SK-N-SH (cell line): ENCODE results near the gene CRACR2B. TPM values are rescaled to one million over a fixed set of nuclear protein-coding genes. Genes with fewer than 3 reads are reported as not detected.
A peak's percentile ranks its signal among the peaks of the same experiment; 100 is the strongest.

ENCODE experiments used
- CTCF ChIA-PET: fragments of 300-600, 350-600 bp; formaldehyde crosslinking; extraction: SDS; loops from one replicate; lab custom pipeline; 2021; lab: Yijun Ruan, JAX
- POLR2A ChIA-PET: fragments of 350-600 bp; sonication (Branson Sonifier 250); formaldehyde crosslinking; extraction: SDS; loops from one replicate; lab custom pipeline; 2020; ENCODE audit warnings: antibody characterized with exemption, inconsistent platforms; lab: Yijun Ruan, JAX
- DNase-seq: peaks from one replicate; pipeline ENCODE4 v3.0.0; 2012
- H2AFZ ChIP-seq: fragments of 200-600 bp; sonication (generic); 2 replicates; pipeline ENCODE4 v1.8.1; 2016; ENCODE audit warnings: antibody characterized with exemption, mild to moderate bottlenecking, low read depth
- H3F3A ChIP-seq: fragments of 200-600 bp; sonication (generic); replicated peaks from 2 replicates; pipeline ENCODE3; 2016; ENCODE audit warnings: antibody characterized with exemption, mild to moderate bottlenecking; ENCODE audit not compliant: insufficient read depth
- H3K27ac ChIP-seq, 2 experiments: fragments of 200-500 bp in 1 of 2; fragments of 200-600 bp in 1 of 2; sonication (Bioruptor generic) in 1 of 2; sonication (generic), shearing (Covaris generic) in 1 of 2; 2 replicates each; pipeline versions ENCODE4 v1.5.1 to v1.6.1; 2014 to 2016; ENCODE audit warnings: low read depth in 2 of 2, inconsistent platforms in 1 of 2, low read length in 1 of 2, mild to moderate bottlenecking in 1 of 2, mixed read lengths in 1 of 2
- H3K27me3 ChIP-seq: fragments of 200-600 bp; sonication (generic), shearing (Covaris generic); 2 replicates; pipeline ENCODE4 v1.6.1; 2016; ENCODE audit warnings: mixed run types; ENCODE audit not compliant: insufficient read depth
- H3K36me3 ChIP-seq, 2 experiments: fragments of 200-500 bp in 1 of 2; fragments of 200-600 bp in 1 of 2; sonication (Bioruptor generic) in 1 of 2; sonication (generic) in 1 of 2; replicated peaks in 1 of 2; 2 replicates each; pipeline versions ENCODE3 to v1.5.1; 2014 to 2016; ENCODE audit warnings: low read length in 1 of 2, mild to moderate bottlenecking in 1 of 2; ENCODE audit not compliant: insufficient read depth in 2 of 2, control insufficient read depth in 1 of 2
- H3K4me1 ChIP-seq, 2 experiments: fragments of 200-500 bp in 1 of 2; fragments of 200-600 bp in 1 of 2; sonication (Bioruptor generic) in 1 of 2; sonication (generic), shearing (Covaris generic) in 1 of 2; 2 replicates each; pipeline versions ENCODE4 v1.5.1 to v1.6.1; 2014 to 2016; ENCODE audit warnings: low read depth in 1 of 2, low read length in 1 of 2, mixed run types in 1 of 2; ENCODE audit not compliant: insufficient read depth in 2 of 2, control insufficient read depth in 1 of 2
- H3K4me2 ChIP-seq: fragments of 200-600 bp; sonication (generic), shearing (Covaris generic); 2 replicates; pipeline ENCODE4 v1.6.1; 2017; ENCODE audit warnings: mixed run types
- H3K4me3 ChIP-seq, 2 experiments: fragments of 200-500 bp in 1 of 2; fragments of 200-600 bp in 1 of 2; sonication (Bioruptor generic) in 1 of 2; sonication (generic), shearing (Covaris generic) in 1 of 2; 2 replicates each; pipeline versions ENCODE4 v1.5.1 to v1.8.1; 2014 to 2016; ENCODE audit warnings: low read depth in 2 of 2, inconsistent platforms in 1 of 2, low read length in 1 of 2, mild to moderate bottlenecking in 1 of 2, mixed read lengths in 1 of 2, moderate library complexity in 1 of 2
- H3K79me2 ChIP-seq: fragments of 200-600 bp; sonication (generic); 2 replicates; pipeline ENCODE4 v1.8.1; 2017; ENCODE audit warnings: mild to moderate bottlenecking; ENCODE audit not compliant: insufficient read depth
- H3K9ac ChIP-seq: fragments of 200-600 bp; sonication (generic); 2 replicates; pipeline ENCODE4 v1.6.1; 2017; ENCODE audit warnings: mixed run types
- H3K9me2 ChIP-seq: fragments of 200-600 bp; sonication (generic); 2 replicates; pipeline ENCODE4 v1.6.1; 2017; ENCODE audit warnings: mixed run types
- H3K9me3 ChIP-seq: fragments of 200-600 bp; sonication (generic); 2 replicates; pipeline ENCODE4 v1.6.1; 2017; ENCODE audit warnings: mixed run types, mild to moderate bottlenecking, moderate library complexity
- H4K20me1 ChIP-seq: fragments of 200-600 bp; sonication (generic); 2 replicates; pipeline ENCODE4 v1.6.1; 2017; ENCODE audit warnings: mild to moderate bottlenecking, mixed run types; ENCODE audit not compliant: insufficient read depth
- FOSL2 ChIP-seq: IDR thresholded peaks from 2 replicates; pipeline ENCODE4 v1.4.0; 2012; ENCODE audit warnings: low read depth, mild to moderate bottlenecking, moderate library complexity, borderline replicate concordance
- FOXJ3 ChIP-seq: sonication (generic); formaldehyde crosslinking; IDR thresholded peaks from 2 replicates; pipeline ENCODE4 v1.5.1; 2020; ENCODE audit warnings: mild to moderate bottlenecking, missing genetic modification reagents
- MXI1 ChIP-seq: IDR thresholded peaks from 2 replicates; pipeline ENCODE4 v1.6.1; 2012; ENCODE audit warnings: mild to moderate bottlenecking, low read depth, low read length, improper control_type of control experiment
- NFIC ChIP-seq: IDR thresholded peaks from 2 replicates; pipeline ENCODE4 v1.4.0; 2012; ENCODE audit warnings: borderline replicate concordance
- PBX3 ChIP-seq: IDR thresholded peaks from 2 replicates; pipeline ENCODE4; 2012
- REST ChIP-seq: IDR thresholded peaks from 2 replicates; pipeline ENCODE4 v1.6.1; 2012; ENCODE audit warnings: mild to moderate bottlenecking, low read depth, low read length, moderate library complexity
- SIN3A ChIP-seq: IDR thresholded peaks from 2 replicates; pipeline ENCODE4 v1.6.1; 2012; ENCODE audit warnings: low read depth, mild to moderate bottlenecking, low read length, moderate library complexity, borderline replicate concordance
- TEAD4 ChIP-seq: IDR thresholded peaks from 2 replicates; pipeline ENCODE4 v1.4.0; 2012; ENCODE audit warnings: mild to moderate bottlenecking, borderline replicate concordance; ENCODE audit not compliant: insufficient read depth
- USF1 ChIP-seq: IDR thresholded peaks from 2 replicates; pipeline ENCODE4 v1.4.0; 2012; ENCODE audit warnings: low read depth, borderline replicate concordance
- USF2 ChIP-seq: fragments of 150-350 bp; IDR thresholded peaks from 2 replicates; pipeline ENCODE4 v1.6.1; 2017; ENCODE audit warnings: antibody characterized with exemption, low read length, low read depth, borderline replicate concordance
- YY1 ChIP-seq: IDR thresholded peaks from 2 replicates; pipeline ENCODE4 v1.4.0; 2012; ENCODE audit warnings: low read depth, mild to moderate bottlenecking
- WGBS: methylation state at CpG from one replicate; pipeline ENCODE4 v1.1.6; 2017; ENCODE audit warnings: low lambda C conversion rate; 5-methylcytosine and 5-hydroxymethylcytosine counted together
- polyA plus RNA-seq, 3 experiments: library from polyadenylated mRNA; depleted of rRNA; stranded (reverse); fragments of >200 nt; gene quantifications; 2 replicates each; pipeline ENCODE4 v1.2.3, GENCODE V29; 2012

The CRACR2B gene
- polyA plus RNA-seq, 1 of the 3 experiments (the other 2 are of a cell fraction): 1.1 TPM

GRCh38 chr11:844693-845644, 17.2 kb downstream of the CRACR2B start:
- H3K36me3 ChIP-seq: peaks cover 7 to 14% of the 10 kb centered on the region in 2 experiments
- WGBS: 51% methylated on average over 9 of the region's 31 CpGs
- peak overlapping the region; percentile 100 for H3K4me2 ChIP-seq
- peak; percentile 82 for DNase-seq
- CTCF ChIA-PET: interaction anchor here (1.3 to 7.5 kb wide), 6 partner anchors 9 to 206 kb away, joined by 3 to 70 read pairs (median 3); no protein-coding TSS in a partner anchor
- TF ChIP-seq TEAD4 (no peak), NFIC (peak; percentile 81; the same call in 1 of the 2 replicates), FOXJ3 (CRISPR knock-in tag) (no peak), MXI1 (peak; percentile 36; the same call in 1 of the 2 replicates), REST (no peak), USF2 (no peak), FOSL2 (no peak), SIN3A (no peak), PBX3 (peak; percentile 55), YY1 (no peak), USF1 (peak; percentile 48; the same call in 1 of the 2 replicates)
- H3K4me3 ChIP-seq: peak overlapping the region; percentile 95 to 100; a peak in 3 of 4 replicates
- H2AFZ ChIP-seq: no peak overlapping the region
- H4K20me1 ChIP-seq: peaks cover 38% of the 10 kb centered on the region
- H3K79me2 ChIP-seq: peaks cover 75% of the 10 kb centered on the region
- POLR2A ChIA-PET: no interaction called here
- no peaks in the 10 kb centered on the region for H3K9me2 ChIP-seq
- H3K9me3 ChIP-seq: no peaks in the 10 kb centered on the region
- peaks cover 34% of the 10 kb centered on the region for H3F3A ChIP-seq
- peaks cover 32 to 45% of the 10 kb centered on the region in 2 experiments; a peak in 3 of 4 replicates for H3K4me1 ChIP-seq
- no peaks in the 10 kb centered on the region for H3K27me3 ChIP-seq
- H3K27ac ChIP-seq: peak overlapping the region; percentile 91 to 93
- peak overlapping the region; percentile 97 for H3K9ac ChIP-seq
